Activated gamma-delta T cell (primary cell): ENCODE data around the gene DHX16.

ENCODE experiments used
- DNase-seq: peaks from one replicate; lab custom pipeline; 2025; lab: John Stamatoyannopoulos, UW

Gene DHX16

DNA sequence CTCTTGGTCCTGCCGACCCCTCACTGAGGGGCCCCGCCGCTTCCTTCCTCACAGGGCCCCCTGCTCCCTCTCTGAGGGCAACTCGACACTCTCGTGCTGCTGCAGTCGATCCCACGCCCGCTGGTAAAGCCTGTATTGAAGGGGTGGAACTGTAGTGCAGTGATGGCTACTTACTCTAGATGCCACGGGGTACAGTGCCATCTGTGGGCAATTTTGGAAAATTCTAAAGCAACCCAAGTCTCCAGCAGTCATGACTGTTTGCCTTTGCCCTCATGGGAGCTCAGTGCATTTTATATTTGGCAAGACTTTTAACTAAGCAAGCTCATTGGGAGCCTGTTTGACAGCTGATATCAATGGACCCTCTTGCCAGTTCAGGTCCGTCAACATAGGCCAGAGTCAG is 32.3 kb downstream of the DHX16 start:
- no peak for DNase-seq

DNA sequence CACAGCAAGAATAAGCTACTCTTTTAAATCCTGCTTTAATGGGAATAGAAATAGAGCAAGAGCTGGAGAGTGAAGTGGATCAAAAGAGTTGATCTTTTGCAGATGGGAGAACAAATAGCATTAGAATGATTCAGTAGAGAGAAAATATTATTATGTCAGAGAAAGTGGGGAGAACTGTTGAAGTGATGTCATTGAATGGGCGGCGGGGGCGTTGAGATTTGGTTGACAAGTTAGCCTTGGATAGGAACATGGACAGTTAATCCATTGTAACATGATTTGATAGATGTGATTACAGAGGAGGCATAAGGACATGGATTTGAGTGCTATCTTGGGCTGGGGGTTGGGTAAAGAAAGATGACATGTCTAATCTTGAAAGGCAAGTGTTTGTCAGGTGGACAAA is 37.0 kb downstream of the DHX16 start:
- no peak for DNase-seq

DNA sequence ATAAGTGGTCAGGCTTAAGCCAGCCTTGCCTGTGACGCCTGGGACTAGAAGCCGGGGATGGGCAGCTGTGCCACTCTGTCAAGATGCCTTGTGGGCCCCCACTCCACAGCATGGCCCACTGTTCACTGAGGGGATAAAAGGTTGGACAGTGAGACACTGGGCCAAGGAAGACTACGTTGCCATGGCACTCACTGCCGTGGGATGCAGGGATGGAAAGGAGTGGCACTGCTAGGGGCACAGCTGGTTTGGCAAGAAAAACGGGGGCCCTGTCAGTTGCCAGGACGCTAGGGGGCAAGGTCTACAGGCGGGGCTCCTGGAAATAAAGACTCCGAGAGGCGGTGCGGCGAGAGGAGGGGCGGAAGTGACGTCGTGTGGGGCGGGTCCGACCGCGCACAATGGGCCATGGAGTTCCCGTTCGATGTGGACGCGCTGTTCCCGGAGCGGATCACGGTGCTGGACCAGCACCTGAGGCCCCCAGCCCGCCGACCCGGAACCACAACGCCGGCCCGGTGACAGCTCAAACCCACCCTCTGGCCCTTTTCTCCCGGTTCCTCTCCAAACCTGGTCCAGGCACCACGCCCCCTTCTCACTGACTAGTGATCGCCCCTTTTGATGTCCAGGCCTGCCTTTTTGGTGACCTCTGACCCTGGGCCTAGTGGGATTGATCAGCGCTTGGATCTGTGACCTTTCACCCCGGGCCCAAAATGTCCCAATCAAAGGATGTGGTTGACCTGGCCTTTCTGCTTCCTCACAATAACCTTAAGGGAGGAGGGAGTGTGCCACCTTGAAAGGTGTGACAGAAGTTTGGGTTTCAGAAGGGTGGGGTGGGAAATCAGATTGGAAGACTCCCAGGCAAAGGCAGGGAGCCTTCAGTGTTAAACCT is 46.1 kb downstream of the DHX16 start, which contains the start of gene ATAT1:
TSS of gene ATAT1 (plus strand) at position 391 of the 883 bp plus-strand sequence.
- DNase-seq = peak; percentile 79

GRCh38 chr6:30625511-30625910 is 47.3 kb downstream of the DHX16 start:
- no peak for DNase-seq

DNA sequence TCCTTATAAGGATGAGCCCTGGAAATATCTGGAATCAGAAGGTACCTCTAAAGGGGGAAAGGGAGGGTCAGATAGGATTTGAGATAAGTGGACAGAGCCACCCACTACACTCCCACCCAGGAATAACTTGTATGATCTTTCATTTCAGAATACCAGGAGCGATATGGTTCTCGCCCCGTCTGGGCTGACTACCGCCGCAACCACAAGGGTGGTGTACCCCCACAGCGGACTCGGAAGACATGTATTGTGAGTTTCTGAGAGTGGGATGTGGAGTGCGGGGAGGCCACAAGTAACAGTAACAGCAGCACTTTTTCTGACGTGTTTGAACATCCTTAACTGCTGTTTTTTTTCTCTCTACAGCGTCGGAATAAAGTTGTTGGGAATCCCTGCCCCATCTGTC is 53.2 kb downstream of the DHX16 start:
- no peak for DNase-seq

- DNase-seq = no peak
Observed at GRCh38 chr6:30618270-30618797, 54.5 kb downstream of the DHX16 start.

DNA sequence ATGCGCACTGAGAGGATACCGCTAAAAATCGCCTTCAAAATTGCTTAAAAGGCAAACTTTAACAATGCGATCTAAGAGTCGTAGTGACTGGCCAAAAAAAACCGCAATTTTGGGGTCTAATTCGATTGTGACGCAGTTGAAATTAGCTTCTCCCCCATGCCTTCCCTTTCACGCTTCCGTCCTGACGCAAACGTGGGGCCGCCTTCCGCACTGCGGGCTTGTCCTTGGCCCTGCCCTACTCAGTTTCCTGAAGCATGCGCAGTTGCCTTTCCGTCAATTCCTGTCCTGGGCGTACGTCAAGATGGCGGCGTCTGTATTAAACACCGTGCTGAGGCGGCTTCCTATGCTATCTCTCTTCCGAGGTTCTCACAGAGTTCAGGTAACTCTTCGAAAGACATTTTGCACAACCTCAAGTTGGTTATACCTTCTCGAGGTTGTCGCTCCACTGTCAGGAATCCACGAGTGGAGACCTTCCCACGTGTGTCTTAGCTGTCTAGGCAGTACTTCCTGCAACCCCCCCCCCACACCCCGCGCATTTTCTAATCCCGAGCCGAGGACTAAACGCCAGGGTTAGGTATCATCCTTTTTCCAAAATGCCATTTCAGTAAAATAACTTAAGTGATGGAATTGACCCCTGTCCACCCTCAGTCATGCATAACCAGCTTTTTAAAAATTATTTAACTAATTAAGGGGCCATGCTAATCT is 55.1 kb downstream of the DHX16 start, which contains the start of gene MRPS18B:
TSS of gene MRPS18B (plus strand) at position 276 of the 705 bp plus-strand sequence. CDS start at position 302, 26 bp downstream.
- peak; percentile 86 for DNase-seq

- peak; percentile 94 for DNase-seq
Observed at GRCh38 chr6:30616811-30617564, 55.8 kb downstream of the DHX16 start, which contains the start of gene PPP1R10. Gene PPP1R10, minus strand, starts transcription at chr6:30617243. Its CDS starts 7,299 bp downstream, at chr6:30609944.

DNA sequence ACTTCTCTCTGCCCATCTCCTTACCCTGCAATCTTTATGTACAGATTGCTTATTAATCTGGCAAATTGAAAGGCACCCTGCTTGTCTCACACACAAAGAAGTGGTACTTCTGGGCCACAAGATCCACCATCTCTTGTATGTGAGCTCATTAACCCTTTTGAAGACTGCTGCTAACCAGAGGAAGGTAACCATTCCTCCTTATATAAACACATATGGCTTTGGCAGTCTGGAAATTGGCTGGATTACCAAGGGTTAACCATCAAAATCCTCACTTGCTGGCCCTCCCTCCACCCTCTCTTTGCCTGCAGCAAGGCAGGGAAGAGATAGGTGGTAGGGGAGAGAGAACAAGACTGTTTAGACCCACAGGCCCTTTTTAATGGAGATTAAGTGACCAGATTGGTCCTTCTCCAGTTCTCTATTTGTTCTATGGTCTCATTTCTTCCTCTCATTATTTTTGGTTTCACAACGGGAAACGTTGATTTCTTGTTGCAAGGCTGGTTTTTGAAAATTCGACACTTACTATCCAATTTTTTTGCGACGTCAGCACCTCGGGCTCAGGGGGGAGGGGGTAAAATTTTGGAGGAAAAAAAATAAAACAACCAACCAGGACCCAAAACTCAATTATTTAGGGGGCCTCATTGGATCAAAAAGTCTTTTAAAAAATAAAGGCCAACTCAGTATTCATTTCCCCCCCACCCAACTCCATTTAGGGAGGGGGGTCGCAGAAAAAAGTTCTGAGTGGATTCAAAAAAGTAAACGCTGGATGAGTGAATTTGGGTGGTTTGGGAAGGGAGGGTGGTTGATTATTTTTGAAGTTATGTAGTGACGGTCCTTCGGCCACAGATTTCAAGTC is 56.6 kb downstream of the DHX16 start:
- no peak for DNase-seq

- DNase-seq = no peak
Observed at GRCh38 chr6:30615219-30615957, 57.4 kb downstream of the DHX16 start.

DNA sequence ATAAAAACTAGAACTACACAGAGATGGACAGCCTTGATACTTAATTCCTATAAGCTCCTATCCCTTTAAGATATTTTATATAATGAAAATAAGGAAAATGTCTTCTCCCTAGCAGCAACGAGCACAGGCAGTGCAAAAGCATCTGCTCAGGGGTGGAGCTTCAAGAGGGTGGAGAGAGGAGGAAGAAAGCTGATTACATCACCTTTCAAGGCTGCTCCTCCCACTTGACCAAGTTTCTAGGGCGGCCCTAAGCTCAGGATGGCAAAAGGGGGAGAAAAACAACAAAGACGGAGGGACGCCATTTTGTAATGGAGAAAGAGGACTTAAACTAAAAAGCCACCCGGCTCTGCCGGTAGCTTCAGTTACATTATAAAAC is 58.0 kb downstream of the DHX16 start:
- DNase-seq = no peak

GRCh38 chr6:30614044-30614842 is 58.6 kb downstream of the DHX16 start:
- DNase-seq = no peak

- no peak for DNase-seq
Observed at GRCh38 chr6:30613251-30614043, 59.4 kb downstream of the DHX16 start.

- DNase-seq = no peak
Observed at GRCh38 chr6:30612687-30613248, 60.0 kb downstream of the DHX16 start.

DNA sequence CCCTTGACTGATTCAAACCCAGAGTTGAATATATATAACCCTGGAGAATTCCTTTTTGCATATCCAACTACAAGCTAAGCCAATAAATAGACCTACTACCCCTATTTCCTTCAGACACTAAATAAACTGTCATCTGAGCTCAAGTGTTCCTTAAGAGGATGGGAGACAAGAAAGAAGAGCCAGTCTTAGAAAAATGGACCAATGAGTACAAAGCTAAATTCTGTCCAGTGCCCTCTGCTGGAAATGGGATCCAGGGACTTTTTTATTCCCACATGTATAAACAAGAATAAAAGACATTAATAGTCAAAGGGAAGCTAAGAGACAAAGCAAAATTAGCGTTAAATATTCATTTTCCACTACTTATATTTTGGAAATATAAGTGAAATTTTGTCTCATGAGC is 60.6 kb downstream of the DHX16 start:
- DNase-seq = no peak

- no peak for DNase-seq
Observed at GRCh38 chr6:30611856-30612194, 61.0 kb downstream of the DHX16 start.

DNA sequence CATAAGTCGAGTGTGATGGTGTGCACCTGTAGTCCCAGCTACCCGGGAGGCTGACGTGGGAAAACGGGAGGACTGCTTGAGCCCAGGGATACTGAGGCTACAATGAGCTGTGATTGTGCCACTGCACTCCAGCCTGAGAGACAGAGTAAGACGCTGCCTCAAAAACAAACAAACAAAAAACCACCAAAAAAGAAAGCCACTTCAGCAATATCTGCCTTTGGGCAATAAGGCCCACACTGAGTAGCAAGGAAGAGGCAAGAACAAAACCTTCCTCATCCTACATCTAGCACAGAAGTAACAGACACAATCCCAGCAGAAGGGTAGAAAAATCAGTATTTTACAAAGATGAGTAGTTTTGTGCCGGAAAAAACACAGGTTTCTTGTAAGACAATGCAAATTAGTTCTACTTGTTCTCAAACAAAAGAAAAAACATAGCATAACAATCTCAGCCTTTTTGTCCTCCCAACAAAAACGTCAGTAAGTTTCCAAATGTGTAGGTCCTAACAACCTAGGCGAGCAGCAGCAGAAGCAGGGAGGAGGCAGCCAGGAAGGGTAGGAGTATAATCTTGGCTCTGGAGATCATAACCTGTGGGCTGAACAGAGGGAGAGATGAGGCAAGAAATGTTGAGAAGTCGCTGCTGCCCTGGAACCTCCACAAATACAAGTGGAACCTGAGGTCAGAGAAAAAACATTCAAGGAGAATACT is 61.5 kb downstream of the DHX16 start:
- DNase-seq = no peak

DNA sequence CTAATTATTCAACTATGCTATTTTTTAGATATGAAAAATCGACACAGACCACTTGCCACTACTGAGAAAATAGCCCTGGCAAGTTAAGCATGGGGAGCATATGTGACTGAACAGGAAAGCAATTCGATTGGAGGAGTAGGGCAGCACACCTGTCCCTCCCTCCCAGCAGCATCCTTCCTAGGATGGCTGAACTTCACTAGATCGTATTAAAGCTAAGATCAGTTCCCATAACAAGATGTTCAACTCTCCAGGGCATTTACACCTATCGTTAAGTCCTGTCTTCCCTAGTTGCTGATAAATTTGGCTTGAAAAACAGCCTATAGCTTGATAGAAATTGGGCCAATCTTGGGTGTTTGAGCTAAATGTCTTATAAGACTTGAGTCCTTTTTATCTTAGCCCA is 62.7 kb downstream of the DHX16 start:
- no peak for DNase-seq
